ENCODE data around the gene CTNNAL1. TPM values are rescaled to one million over a fixed set of nuclear protein-coding genes. Genes with fewer than 3 reads are reported as not detected.
A peak's percentile ranks its signal among the peaks of the same experiment; 100 is the strongest.
"Not testable (repeated sequence)": the region's sequence is repeated elsewhere in the genome, so short reads cannot be mapped to it uniquely, and the experiment has no call there.

The CTNNAL1 gene
- total RNA-seq, 2 donors from 2014 or later: 17.9 to 22.1 TPM

- H3K36me3 Mint-ChIP-seq (ENCODE audit: insufficient read depth in 2 of 2): peaks cover 4 to 15% of the 10 kb centered on the region in 2 donors
- no peak overlapping the region for H3K4me3 Mint-ChIP-seq
- no peak overlapping the region for H3K27ac Mint-ChIP-seq
- ATAC-seq (replicated peaks in 1 of 2) (no peak), DNase-seq (no peak)
- H3K27me3 Mint-ChIP-seq (ENCODE audit: low read depth): peaks cover 8% of the 10 kb centered on the region
- peaks cover 6 to 7% of the 10 kb centered on the region in 2 donors for H3K9me3 Mint-ChIP-seq
- peaks cover 8% of the 10 kb centered on the region for H3K4me1 Mint-ChIP-seq (ENCODE audit: low read depth)
Measured at GRCh38 chr9:109002141-109002540, 11.2 kb downstream of the CTNNAL1 start.

GRCh38 chr9:109001275-109001676, 12.0 kb downstream of the CTNNAL1 start:
- Mint-ChIP-seq H3K9me3 (peaks cover 6 to 7% of the 10 kb centered on the region in 2 donors), H3K4me3 (no peak overlapping the region), H3K4me1 (ENCODE audit: low read depth) (peaks cover 8% of the 10 kb centered on the region), H3K36me3 (ENCODE audit: insufficient read depth in 2 of 2) (peaks cover 4 to 15% of the 10 kb centered on the region in 2 donors), H3K27ac (no peak overlapping the region), H3K27me3 (ENCODE audit: low read depth) (peaks cover 8% of the 10 kb centered on the region)
- ATAC-seq (replicated peaks in 1 of 2) (peak; percentile 31 to 45), DNase-seq (no peak)

GRCh38 chr9:108997112-108997511, 16.2 kb downstream of the CTNNAL1 start:
- H3K36me3 Mint-ChIP-seq (ENCODE audit: insufficient read depth in 2 of 2): peaks cover 0 to 3% of the 10 kb centered on the region in 2 donors
- DNase-seq: no peak
- no peak overlapping the region for H3K4me3 Mint-ChIP-seq
- ATAC-seq (replicated peaks in 1 of 2): no peak
- H3K27ac Mint-ChIP-seq: no peak overlapping the region
- peaks cover 0 to under 1% of the 10 kb centered on the region in 2 donors for H3K9me3 Mint-ChIP-seq
- peaks cover 8% of the 10 kb centered on the region for H3K4me1 Mint-ChIP-seq (ENCODE audit: low read depth)
- H3K27me3 Mint-ChIP-seq (ENCODE audit: low read depth): no peaks in the 10 kb centered on the region

- no peaks in the 10 kb centered on the region for H3K27me3 Mint-ChIP-seq (ENCODE audit: low read depth)
- DNase-seq (no peak), ATAC-seq (replicated peaks in 1 of 2) (no peak)
- no peaks in the 10 kb centered on the region for H3K9me3 Mint-ChIP-seq
- peaks cover 0 to 3% of the 10 kb centered on the region in 2 donors for H3K36me3 Mint-ChIP-seq (ENCODE audit: insufficient read depth in 2 of 2)
- peaks cover 6% of the 10 kb centered on the region for H3K4me1 Mint-ChIP-seq (ENCODE audit: low read depth)
- H3K27ac Mint-ChIP-seq: no peak overlapping the region
- no peak overlapping the region for H3K4me3 Mint-ChIP-seq
Measured at GRCh38 chr9:108996643-108997042, 16.7 kb downstream of the CTNNAL1 start.

DNA sequence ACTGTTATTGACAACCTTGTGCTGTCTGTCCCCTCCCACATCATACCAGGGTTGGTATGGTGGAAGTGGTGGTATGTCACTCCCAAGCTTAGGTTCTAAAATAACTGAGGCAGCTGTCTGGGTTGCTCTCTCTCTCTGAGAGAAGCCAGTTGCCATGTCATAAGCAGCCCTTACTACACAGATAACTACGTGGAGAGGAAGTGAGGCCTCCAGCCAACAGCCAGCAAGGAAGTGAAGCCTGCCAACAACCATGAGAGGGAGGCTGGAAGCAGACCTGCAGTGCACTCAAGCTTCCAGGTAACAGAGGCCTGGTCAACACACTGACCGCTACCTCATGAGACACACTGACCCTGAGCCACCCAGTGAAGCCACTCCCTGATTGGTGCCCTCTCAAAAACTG, 18.6 kb downstream of the CTNNAL1 start:
- no peaks in the 10 kb centered on the region for H3K9me3 Mint-ChIP-seq
- H3K27me3 Mint-ChIP-seq (ENCODE audit: low read depth): no peaks in the 10 kb centered on the region
- peaks cover 0 to 1% of the 10 kb centered on the region in 2 donors for H3K36me3 Mint-ChIP-seq (ENCODE audit: insufficient read depth in 2 of 2)
- H3K27ac Mint-ChIP-seq: no peak overlapping the region
- ATAC-seq (replicated peaks in 1 of 2): peak in 1 of 2 donors; percentile 73
- no peak for DNase-seq
- no peak overlapping the region for H3K4me3 Mint-ChIP-seq
- no peaks in the 10 kb centered on the region for H3K4me1 Mint-ChIP-seq (ENCODE audit: low read depth)

DNA sequence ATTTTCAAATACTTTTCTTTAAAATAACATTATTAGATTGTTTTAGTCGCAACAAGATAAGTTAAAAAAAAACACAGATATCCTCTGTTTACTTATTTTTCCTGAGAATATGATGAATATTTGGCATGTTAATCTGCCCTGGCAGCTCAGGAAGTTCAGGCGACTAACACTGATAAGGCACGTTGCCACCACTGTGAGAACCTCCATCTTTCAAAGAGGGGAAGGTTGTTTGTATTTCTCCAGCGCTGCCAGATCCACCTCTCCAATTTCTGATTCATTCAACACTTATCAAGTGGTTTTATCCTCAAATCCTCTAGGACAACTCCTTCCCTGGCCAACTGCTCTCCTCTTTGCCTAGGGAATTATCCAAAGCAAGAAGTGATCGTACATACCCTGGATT, 21.8 kb downstream of the CTNNAL1 start:
- Mint-ChIP-seq H3K27ac (no peak overlapping the region), H3K4me3 (no peak overlapping the region), H3K36me3 (ENCODE audit: insufficient read depth in 2 of 2) (peaks cover 8% of the 10 kb centered on the region in 2 donors), H3K27me3 (ENCODE audit: low read depth) (no peaks in the 10 kb centered on the region), H3K4me1 (ENCODE audit: low read depth) (no peaks in the 10 kb centered on the region), H3K9me3 (peaks cover 0 to 5% of the 10 kb centered on the region in 2 donors)
- no peak for DNase-seq
- no peak for ATAC-seq (replicated peaks in 1 of 2)

GRCh38 chr9:108983885-108984284, 29.4 kb downstream of the CTNNAL1 start:
- Mint-ChIP-seq H3K36me3 (ENCODE audit: insufficient read depth in 2 of 2) (peaks cover 3 to 4% of the 10 kb centered on the region in 2 donors), H3K4me3 (no peak overlapping the region), H3K27me3 (ENCODE audit: low read depth) (no peaks in the 10 kb centered on the region), H3K27ac (no peak overlapping the region), H3K4me1 (ENCODE audit: low read depth) (no peaks in the 10 kb centered on the region), H3K9me3 (peaks cover 0 to 5% of the 10 kb centered on the region in 2 donors)
- ATAC-seq (replicated peaks in 1 of 2) (no peak), DNase-seq (no peak)

DNA sequence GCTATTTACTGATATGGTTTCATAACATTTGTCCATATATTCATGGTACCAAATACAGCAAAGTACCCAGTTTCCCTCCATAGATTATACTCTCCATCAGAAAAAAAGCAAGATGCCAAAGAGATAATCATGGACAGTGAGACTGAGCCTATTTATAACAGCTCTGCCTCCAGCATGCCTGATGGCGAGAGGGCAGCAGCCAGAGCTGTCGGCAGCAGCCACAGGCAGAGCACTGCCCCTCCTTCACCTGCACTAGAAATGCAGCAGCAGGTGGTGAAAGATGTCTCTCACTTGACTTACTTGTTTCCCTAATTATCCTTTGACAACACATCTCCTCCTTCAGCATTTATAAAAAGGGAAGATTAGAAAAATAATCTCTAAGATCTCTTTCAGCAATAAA, 32.4 kb downstream of the CTNNAL1 start:
- Mint-ChIP-seq H3K4me3 (no peak overlapping the region), H3K27ac (no peak overlapping the region), H3K9me3 (no peaks in the 10 kb centered on the region), H3K4me1 (ENCODE audit: low read depth) (no peaks in the 10 kb centered on the region), H3K36me3 (ENCODE audit: insufficient read depth in 2 of 2) (no peaks in the 10 kb centered on the region), H3K27me3 (ENCODE audit: low read depth) (no peaks in the 10 kb centered on the region)
- no peak for ATAC-seq (replicated peaks in 1 of 2)
- DNase-seq: no peak

- ATAC-seq (replicated peaks in 1 of 2) (no peak), DNase-seq (no peak)
- H3K27me3 Mint-ChIP-seq (ENCODE audit: low read depth): no peaks in the 10 kb centered on the region
- H3K9me3 Mint-ChIP-seq: no peaks in the 10 kb centered on the region
- H3K27ac Mint-ChIP-seq: no peak overlapping the region
- H3K4me1 Mint-ChIP-seq (ENCODE audit: low read depth): no peaks in the 10 kb centered on the region
- H3K36me3 Mint-ChIP-seq (ENCODE audit: insufficient read depth in 2 of 2): no peaks in the 10 kb centered on the region
- no peak overlapping the region for H3K4me3 Mint-ChIP-seq
Measured at GRCh38 chr9:108978205-108978604, 35.1 kb downstream of the CTNNAL1 start.

GRCh38 chr9:108973895-108974294, 39.4 kb downstream of the CTNNAL1 start:
- Mint-ChIP-seq H3K9me3 (peaks cover 3 to 7% of the 10 kb centered on the region in 2 donors), H3K4me1 (ENCODE audit: low read depth) (no peaks in the 10 kb centered on the region), H3K36me3 (ENCODE audit: insufficient read depth in 2 of 2) (peaks cover 5 to 8% of the 10 kb centered on the region in 2 donors), H3K27ac (no peak overlapping the region), H3K27me3 (ENCODE audit: low read depth) (no peaks in the 10 kb centered on the region), H3K4me3 (no peak overlapping the region)
- ATAC-seq (replicated peaks in 1 of 2): no peak
- no peak for DNase-seq

- ATAC-seq (replicated peaks in 1 of 2) (no peak), DNase-seq (no peak)
- no peaks in the 10 kb centered on the region for H3K27me3 Mint-ChIP-seq (ENCODE audit: low read depth)
- peaks cover 3 to 7% of the 10 kb centered on the region in 2 donors for H3K9me3 Mint-ChIP-seq
- H3K4me3 Mint-ChIP-seq: no peak overlapping the region
- H3K4me1 Mint-ChIP-seq (ENCODE audit: low read depth): no peaks in the 10 kb centered on the region
- H3K36me3 Mint-ChIP-seq (ENCODE audit: insufficient read depth in 2 of 2): peaks cover 5 to 8% of the 10 kb centered on the region in 2 donors
- no peak overlapping the region for H3K27ac Mint-ChIP-seq
Measured at GRCh38 chr9:108972626-108973209, 40.6 kb downstream of the CTNNAL1 start.

DNA sequence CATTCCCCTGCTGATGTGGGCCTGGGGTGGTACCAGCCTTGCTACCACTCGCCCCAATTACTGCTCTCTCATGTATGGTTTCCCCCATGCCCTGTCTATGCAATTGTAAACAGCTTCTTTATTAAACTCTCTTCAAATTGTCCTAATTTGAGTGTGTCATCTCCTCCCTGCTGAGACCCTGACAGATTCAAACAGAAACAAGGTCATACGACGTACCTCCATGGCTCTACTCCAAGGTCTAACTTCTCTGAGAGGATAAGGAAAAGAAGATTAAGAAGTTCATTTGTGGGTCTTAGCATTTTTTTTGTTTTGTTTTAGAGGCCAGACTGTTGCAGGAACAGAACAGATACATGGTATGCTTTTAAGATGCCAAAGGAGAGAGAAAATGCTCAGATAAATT, 41.1 kb downstream of the CTNNAL1 start:
- Mint-ChIP-seq H3K9me3 (peaks cover 3 to 7% of the 10 kb centered on the region in 2 donors), H3K4me3 (no peak overlapping the region), H3K36me3 (ENCODE audit: insufficient read depth in 2 of 2) (peaks cover 5 to 8% of the 10 kb centered on the region in 2 donors), H3K27ac (no peak overlapping the region), H3K4me1 (ENCODE audit: low read depth) (no peaks in the 10 kb centered on the region), H3K27me3 (ENCODE audit: low read depth) (no peaks in the 10 kb centered on the region)
- DNase-seq (no peak), ATAC-seq (replicated peaks in 1 of 2) (no peak)

- H3K27me3 Mint-ChIP-seq (ENCODE audit: low read depth); H3K36me3 Mint-ChIP-seq (ENCODE audit: insufficient read depth in 2 of 2); ATAC-seq (replicated peaks in 1 of 2); DNase-seq; H3K4me3 Mint-ChIP-seq; H3K4me1 Mint-ChIP-seq (ENCODE audit: low read depth); H3K9me3 Mint-ChIP-seq; H3K27ac Mint-ChIP-seq: not testable (repeated sequence)
Measured at GRCh38 chr9:108971392-108971791, 41.9 kb downstream of the CTNNAL1 start.

- ATAC-seq (replicated peaks in 1 of 2) (no peak), DNase-seq (no peak)
- Mint-ChIP-seq H3K4me1 (ENCODE audit: low read depth) (no peaks in the 10 kb centered on the region), H3K9me3 (peaks cover 3 to 7% of the 10 kb centered on the region in 2 donors), H3K36me3 (ENCODE audit: insufficient read depth in 2 of 2) (peaks cover 5 to 8% of the 10 kb centered on the region in 2 donors), H3K4me3 (no peak overlapping the region), H3K27me3 (ENCODE audit: low read depth) (no peaks in the 10 kb centered on the region), H3K27ac (no peak overlapping the region)
Measured at GRCh38 chr9:108967916-108968315, 45.4 kb downstream of the CTNNAL1 start.

All from activated T-cell treated with anti-CD3 and anti-CD28 coated beads, Interleukin-2, amount 50 U/mL, for 72 hours (primary cell).